NK-92 (cell line): ENCODE data around the gene MMP8.

ENCODE experiments used
- DNase-seq: peaks from one replicate; lab custom pipeline; 2025; ENCODE audit not compliant: unreplicated experiment; lab: John Stamatoyannopoulos, UW

MMP8 gene

DNA sequence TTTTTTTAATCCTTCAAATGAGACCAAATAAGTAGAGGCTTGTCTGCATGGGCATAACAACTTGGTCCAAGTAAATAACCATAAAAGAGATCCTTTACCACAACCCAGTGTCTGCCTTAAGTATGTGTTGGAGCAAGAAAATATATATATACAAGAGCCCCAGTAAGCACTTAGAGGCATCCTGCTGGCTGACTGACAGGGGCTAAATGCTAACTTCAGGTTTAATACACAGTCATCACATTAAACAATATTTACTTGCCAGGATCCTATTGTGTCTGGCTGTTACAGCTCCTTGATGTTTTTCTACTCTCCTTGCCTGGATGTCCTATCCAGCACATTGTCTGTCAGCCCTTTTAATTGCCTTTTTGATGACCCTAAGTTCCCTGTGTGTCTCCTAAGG is 62.1 kb downstream of the MMP8 start:
- no peak for DNase-seq
